Astrocyte (in vitro differentiated cells and primary cell): ENCODE results near the gene PCDHGB4. TPM values are rescaled to one million over a fixed set of nuclear protein-coding genes. Genes with fewer than 3 reads are reported as not detected.
A peak's percentile ranks its signal among the peaks of the same experiment; 100 is the strongest.

Source experiments
- DNase-seq: peaks from one replicate; pipeline ENCODE4 v3.0.0-alpha.2; 2010; ENCODE audit warnings: low read depth
- FAIRE-seq: peaks from 2 replicates; lab custom pipeline; 2011; peaks lifted over from hg19 to GRCh38; lab: Jason Lieb, UNC
- H2AFZ ChIP-seq: 2 replicates; pipeline ENCODE4 v1.6.0; 2012; ENCODE audit warnings: low read depth, low read length, inconsistent platforms
- H3K27ac ChIP-seq: 2 replicates; pipeline ENCODE4 v1.5.1; 2011; ENCODE audit warnings: low read depth, low read length, inconsistent platforms
- H3K27me3 ChIP-seq: 2 replicates; pipeline ENCODE4 v1.6.0; 2011; ENCODE audit warnings: low read length, inconsistent platforms; ENCODE audit not compliant: insufficient read depth
- H3K36me3 ChIP-seq: 2 replicates; pipeline ENCODE4 v1.5.1; 2011; ENCODE audit warnings: low read length, inconsistent platforms; ENCODE audit not compliant: insufficient read depth
- H3K4me1 ChIP-seq: 2 replicates; pipeline ENCODE4 v1.5.1; 2011; ENCODE audit warnings: low read length, inconsistent platforms; ENCODE audit not compliant: insufficient read depth
- H3K4me2 ChIP-seq: 2 replicates; pipeline ENCODE4 v1.6.0; 2012; ENCODE audit warnings: low read length, inconsistent platforms
- H3K4me3 ChIP-seq: 2 replicates; pipeline ENCODE4 v1.5.1; 2011; ENCODE audit warnings: low read depth, mild to moderate bottlenecking, low read length, inconsistent platforms; ENCODE audit not compliant: insufficient read depth
- H3K79me2 ChIP-seq: 2 replicates; pipeline ENCODE4 v1.6.0; 2012; ENCODE audit warnings: mild to moderate bottlenecking, low read length, inconsistent platforms; ENCODE audit not compliant: insufficient read depth
- H3K9ac ChIP-seq: 2 replicates; pipeline ENCODE4 v1.6.0; 2012; ENCODE audit warnings: mild to moderate bottlenecking, low read length, inconsistent platforms
- H3K9me3 ChIP-seq: 2 replicates; pipeline ENCODE4 v1.5.1; 2012; ENCODE audit warnings: low read depth, mild to moderate bottlenecking, low read length, inconsistent platforms; ENCODE audit not compliant: insufficient read depth
- H4K20me1 ChIP-seq: 2 replicates; pipeline ENCODE4 v1.6.0; 2012; ENCODE audit warnings: low read length, inconsistent platforms; ENCODE audit not compliant: insufficient read depth
- H3K27ac Mint-ChIP-seq: one replicate; pipeline ENCODE4 v1.8.0; 2021; ENCODE audit warnings: mild to moderate bottlenecking, mixed read lengths; ENCODE audit not compliant: unreplicated experiment
- H3K27me3 Mint-ChIP-seq: one replicate; pipeline ENCODE4 v1.8.0; 2021; ENCODE audit warnings: low read depth, mixed read lengths; ENCODE audit not compliant: unreplicated experiment
- H3K36me3 Mint-ChIP-seq: one replicate; pipeline ENCODE4 v1.8.0; 2021; ENCODE audit warnings: low read depth, mixed read lengths; ENCODE audit not compliant: unreplicated experiment
- H3K4me1 Mint-ChIP-seq: one replicate; pipeline ENCODE4 v1.8.0; 2021; ENCODE audit warnings: low read depth, mixed read lengths; ENCODE audit not compliant: unreplicated experiment
- H3K4me3 Mint-ChIP-seq: one replicate; pipeline ENCODE4 v1.8.0; 2021; ENCODE audit warnings: mild to moderate bottlenecking, moderate library complexity, mixed read lengths; ENCODE audit not compliant: unreplicated experiment
- H3K9me3 Mint-ChIP-seq: one replicate; pipeline ENCODE4 v1.8.0; 2021; ENCODE audit warnings: mild to moderate bottlenecking, mixed read lengths; ENCODE audit not compliant: unreplicated experiment
- CTCF ChIP-seq: IDR thresholded peaks from 2 replicates; pipeline ENCODE4 v1.5.1; 2011; ENCODE audit warnings: low read depth, mild to moderate bottlenecking, inconsistent platforms, low read length, moderate library complexity; ENCODE audit not compliant: insufficient read depth
- EZH2 ChIP-seq: IDR thresholded peaks from 2 replicates; pipeline ENCODE4 v1.6.1; 2012; ENCODE audit warnings: mild to moderate bottlenecking, low read length, inconsistent platforms; ENCODE audit not compliant: insufficient read depth
- total RNA-seq: library from RNA; stranded (reverse); gene quantifications from 2 replicates; pipeline ENCODE4 v1.2.1, GENCODE V29; 2021

Gene PCDHGB4
- total RNA-seq, 1 donor from 2014 or later, result 13.6 TPM

DNA sequence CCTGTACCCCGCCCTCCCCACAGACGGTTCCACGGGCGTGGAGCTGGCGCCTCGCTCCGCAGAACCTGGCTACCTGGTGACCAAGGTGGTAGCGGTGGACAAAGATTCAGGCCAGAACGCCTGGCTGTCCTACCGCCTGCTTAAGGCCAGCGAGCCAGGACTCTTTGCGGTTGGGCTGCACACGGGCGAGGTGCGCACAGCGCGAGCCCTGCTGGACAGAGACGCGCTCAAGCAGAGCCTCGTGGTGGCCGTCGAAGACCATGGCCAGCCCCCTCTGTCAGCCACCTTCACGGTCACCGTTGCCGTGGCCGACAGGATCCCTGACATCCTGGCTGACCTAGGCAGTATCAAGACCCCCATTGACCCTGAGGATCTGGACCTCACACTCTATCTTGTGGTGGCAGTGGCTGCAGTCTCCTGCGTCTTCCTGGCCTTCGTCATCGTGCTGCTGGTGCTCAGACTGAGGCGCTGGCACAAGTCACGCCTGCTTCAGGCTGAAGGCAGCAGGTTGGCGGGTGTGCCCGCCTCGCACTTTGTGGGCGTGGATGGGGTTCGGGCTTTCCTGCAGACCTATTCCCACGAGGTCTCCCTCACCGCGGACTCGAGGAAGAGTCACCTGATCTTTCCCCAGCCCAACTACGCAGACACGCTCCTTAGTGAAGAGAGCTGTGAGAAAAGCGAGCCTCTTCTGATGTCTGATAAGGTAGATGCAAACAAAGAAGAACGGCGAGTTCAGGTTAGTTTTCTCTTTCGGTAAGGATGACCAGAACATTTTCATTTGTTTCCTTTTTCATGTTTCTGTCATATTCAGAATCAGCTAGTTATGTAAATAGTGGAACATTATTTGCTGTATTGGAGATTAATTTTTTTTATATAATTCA lies 21.2 kb upstream of the PCDHGB4 start:
- no peak for FAIRE-seq
- H3K27me3 Mint-ChIP-seq, result no peaks in the 10 kb centered on the region
- no peak overlapping the region for H3K9ac ChIP-seq
- no peak overlapping the region for H2AFZ ChIP-seq
- H3K36me3 Mint-ChIP-seq, result peaks cover 9% of the 10 kb centered on the region
- DNase-seq, result no peak
- H3K27ac Mint-ChIP-seq, result no peak overlapping the region
- H3K9me3 Mint-ChIP-seq, result peaks cover 20% of the 10 kb centered on the region
- no peaks in the 10 kb centered on the region for H3K79me2 ChIP-seq
- no peaks in the 10 kb centered on the region for H3K4me1 ChIP-seq
- no peak overlapping the region for H3K4me2 ChIP-seq
- peaks cover 18% of the 10 kb centered on the region for H3K27me3 ChIP-seq
- no peaks in the 10 kb centered on the region for H3K36me3 ChIP-seq
- H3K27ac ChIP-seq, result no peak overlapping the region
- no peak overlapping the region for H3K4me3 Mint-ChIP-seq
- no peaks in the 10 kb centered on the region for H3K4me1 Mint-ChIP-seq
- peaks cover 52% of the 10 kb centered on the region for H3K9me3 ChIP-seq
- H3K4me3 ChIP-seq, result no peak overlapping the region
- TF ChIP-seq EZH2 (no peak), CTCF (no peak)
- no peaks in the 10 kb centered on the region for H4K20me1 ChIP-seq

DNA sequence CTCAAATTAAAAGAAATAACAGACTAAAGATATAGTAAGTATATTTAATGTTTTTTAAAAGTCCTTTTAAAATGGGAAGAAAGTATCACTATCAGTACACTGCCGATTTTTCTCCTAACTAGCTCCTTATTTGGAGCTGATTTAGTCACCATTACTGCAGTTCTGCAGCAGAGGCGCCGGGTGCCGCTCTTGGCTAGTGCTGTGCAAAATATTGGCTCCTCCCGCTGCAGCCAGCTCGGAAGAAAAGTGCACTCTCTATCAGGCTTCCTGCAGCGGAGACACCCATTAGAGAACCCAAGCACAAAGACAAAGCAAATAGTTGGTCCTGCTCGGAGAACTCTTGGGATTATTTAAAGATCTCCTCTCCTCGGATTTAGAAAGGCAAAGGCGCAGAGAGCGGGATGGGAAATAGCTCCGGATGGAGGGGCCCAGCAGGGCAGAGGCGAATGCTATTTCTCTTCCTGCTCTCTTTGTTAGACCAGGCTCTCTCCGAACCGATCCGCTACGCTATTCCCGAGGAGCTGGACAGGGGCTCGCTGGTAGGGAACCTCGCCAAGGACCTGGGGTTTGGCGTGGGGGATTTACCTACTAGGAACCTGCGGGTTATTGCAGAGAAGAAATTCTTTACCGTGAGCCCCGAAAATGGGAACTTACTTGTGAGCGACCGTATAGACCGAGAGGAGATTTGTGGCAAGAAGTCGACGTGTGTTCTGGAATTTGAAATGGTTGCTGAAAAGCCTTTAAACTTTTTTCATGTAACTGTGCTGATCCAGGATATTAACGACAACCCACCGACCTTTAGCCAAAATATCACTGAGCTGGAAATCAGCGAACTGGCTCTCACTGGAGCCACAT lies 17.3 kb upstream of the PCDHGB4 start, which contains the start of gene PCDHGB3:
Gene PCDHGB3 (plus strand): TSS at position 249 of the 855 bp plus-strand sequence. CDS start 153 bp downstream, at position 402.
- Mint-ChIP-seq H3K36me3 (peaks cover 5% of the 10 kb centered on the region), H3K27me3 (no peaks in the 10 kb centered on the region), H3K9me3 (peaks cover 27% of the 10 kb centered on the region), H3K27ac (no peak within 1 kb of the TSS), H3K4me1 (no peaks in the 10 kb centered on the region), H3K4me3 (no peak within 1 kb of the TSS)
- peaks cover 56% of the 10 kb centered on the region for H3K9me3 ChIP-seq
- H3K4me1 ChIP-seq, result no peaks in the 10 kb centered on the region
- H3K9ac ChIP-seq, result peak within 1 kb of the TSS; percentile 62
- H3K36me3 ChIP-seq, result no peaks in the 10 kb centered on the region
- H3K4me2 ChIP-seq, result peak within 1 kb of the TSS; percentile 81
- peaks cover 2% of the 10 kb centered on the region for H3K27me3 ChIP-seq
- DNase-seq (peak; percentile 39), FAIRE-seq (peak; percentile 13)
- peak within 1 kb of the TSS; percentile 63 for H2AFZ ChIP-seq
- H3K27ac ChIP-seq, result no peak within 1 kb of the TSS
- H3K4me3 ChIP-seq, result peak within 1 kb of the TSS; percentile 51
- no peaks in the 10 kb centered on the region for H3K79me2 ChIP-seq
- no peaks in the 10 kb centered on the region for H4K20me1 ChIP-seq
- TF ChIP-seq CTCF (peak; percentile 38), EZH2 (no peak)
